Measurements from ENCODE around the gene DRAM2. TPM values are rescaled to one million over a fixed set of nuclear protein-coding genes. Genes with fewer than 3 reads are reported as not detected.

Gene DRAM2
- total and polyA plus RNA-seq, 9 of the 15 experiments (the other 6 are each of a cell fraction or from before 2014, with no cell fraction given): 29.0 to 161 (median 53.5) TPM

GRCh38 chr1:111101854-111102642, 37.8 kb downstream of the DRAM2 start (continued):
- TF ChIP-seq ZNF449 (CRISPR knock-in tag; IDR thresholded peaks at IDR 0.05) (no peak), FOXK2 (conservative IDR thresholded peaks at IDR 0.05 in 1 of 2, IDR thresholded peaks at IDR 0.05 in 1 of 2; ENCODE audit: low read depth in 2 of 2) (0 out of 4 replicates have a peak, but pooled peaks have one; percentile 30 to 47), TEAD1 (CRISPR knock-in tag; IDR thresholded peaks at IDR 0.05) (no peak), ZNF592 (IDR thresholded peaks at IDR 0.05) (peak; percentile 93), TRIM25 (IDR thresholded peaks at IDR 0.05; ENCODE audit: borderline replicate concordance) (no peak), TCF3 (CRISPR knock-in tag; IDR thresholded peaks at IDR 0.05) (peak; percentile 57), HES1 (IDR thresholded peaks at IDR 0.05; ENCODE audit: low read depth) (no peak), ZNF431 (CRISPR knock-in tag; IDR thresholded peaks at IDR 0.05) (no peak), JUN (IDR thresholded peaks at IDR 0.05; ENCODE audit: borderline replicate concordance, low read depth, low read length) (peak; percentile 37; the same call in 1 of the 2 replicates), JUN (CRISPR knock-in tag; IDR thresholded peaks at IDR 0.05; ENCODE audit: borderline replicate concordance) (no peak), ZBTB34 (CRISPR knock-in tag; IDR thresholded peaks at IDR 0.05) (no peak; the same call in 1 of the 2 replicates), KHSRP (IDR thresholded peaks at IDR 0.05) (no peak), IFI16 (CRISPR knock-in tag; IDR thresholded peaks at IDR 0.05) (no peak), MYBL2 (IDR thresholded peaks at IDR 0.05; ENCODE audit: low read depth) (no peak), MYBL2 (CRISPR knock-in tag; IDR thresholded peaks at IDR 0.05; ENCODE audit: borderline replicate concordance) (no peak), MAX (CRISPR knock-in tag; IDR thresholded peaks at IDR 0.05) (no peak), NEUROD1 (IDR thresholded peaks at IDR 0.05; ENCODE audit: borderline replicate concordance, low read depth, low read length, partially characterized antibody) (no peak)

Measured in K562 (cell line).